Activated CD8-positive, alpha-beta memory T cell treated with anti-CD3 and anti-CD28 coated beads, Interleukin-2, amount 50 U/mL, for 24 hours (primary cell): ENCODE results near the gene TNPO3.
"Not testable (repeated sequence)": the region's sequence is repeated elsewhere in the genome, so short reads cannot be mapped to it uniquely, and the experiment has no call there.

Experiments
- DNase-seq: peaks from one replicate; pipeline ENCODE4 v3.0.0-alpha.2; 2020; ENCODE audit errors: extremely low read depth

TNPO3 gene

DNA sequence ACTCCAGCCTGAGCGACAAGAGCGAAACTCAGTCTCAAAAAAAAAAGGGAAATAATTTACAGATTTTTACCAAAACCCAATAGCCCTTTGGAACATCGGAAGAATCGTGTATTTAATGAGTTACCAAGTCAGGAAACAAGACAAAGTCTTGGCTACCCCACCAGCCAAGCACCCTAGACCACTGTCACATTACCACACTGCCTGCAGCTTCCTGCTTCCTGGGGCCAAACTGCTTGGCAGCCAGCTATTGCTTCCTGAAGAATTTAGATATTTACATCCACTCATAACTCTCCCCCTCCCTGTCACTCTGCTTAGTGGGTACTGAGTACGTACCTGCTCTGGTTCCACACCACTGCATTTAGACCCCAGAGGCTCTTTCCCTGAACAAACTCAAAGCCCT, 14.1 kb upstream of the TNPO3 start:
- no peak for DNase-seq

DNA sequence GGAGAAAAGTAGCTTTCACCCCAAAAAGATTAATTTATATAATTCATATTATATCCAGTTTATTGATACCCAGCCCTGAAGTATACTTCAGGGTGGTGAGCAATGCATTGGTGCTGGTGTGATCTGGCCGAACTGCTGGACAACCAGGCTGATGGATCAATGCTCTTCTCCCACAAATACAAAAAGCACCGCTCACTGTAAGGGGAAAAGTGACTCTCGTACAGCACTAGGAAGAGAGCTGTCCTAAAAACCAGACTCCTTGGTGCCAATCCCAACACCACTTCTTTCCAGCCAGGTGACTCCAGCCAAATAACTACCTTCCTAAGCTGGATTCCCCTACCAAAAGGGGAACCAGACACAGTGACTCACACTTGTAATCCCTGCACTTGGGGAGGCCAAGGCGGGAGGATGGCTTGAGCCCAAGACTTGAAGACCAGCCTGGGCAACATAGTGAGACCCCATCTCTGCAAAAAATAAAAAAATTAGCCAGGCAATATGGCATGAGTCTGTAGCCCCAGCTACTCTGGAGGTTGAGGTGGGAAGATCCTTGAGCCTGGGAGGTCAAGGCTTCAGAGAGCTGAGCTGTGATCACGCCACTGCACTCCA, 13.1 kb upstream of the TNPO3 start:
- no peak for DNase-seq

DNA sequence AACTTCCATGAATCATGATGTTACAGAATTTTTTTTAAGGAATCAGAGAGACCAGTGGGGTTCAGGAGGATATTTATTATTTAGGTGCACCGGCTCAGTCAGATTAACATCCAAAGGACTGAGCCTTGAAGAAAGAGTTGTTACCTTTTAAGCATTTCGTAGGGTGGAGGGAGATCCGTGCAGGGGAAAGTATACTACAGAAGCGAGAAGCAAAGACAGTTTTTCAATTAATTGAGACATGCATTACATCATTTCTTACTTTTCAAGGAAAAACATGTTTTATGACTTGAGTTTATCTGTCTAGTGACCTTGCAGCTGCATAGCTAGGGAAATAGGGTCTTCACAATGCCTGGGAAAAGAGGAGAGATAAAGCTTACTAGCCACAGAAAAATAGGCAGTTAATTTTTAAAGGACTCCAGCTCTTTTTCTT, 12.2 kb upstream of the TNPO3 start:
- DNase-seq, result not testable (repeated sequence)

DNA sequence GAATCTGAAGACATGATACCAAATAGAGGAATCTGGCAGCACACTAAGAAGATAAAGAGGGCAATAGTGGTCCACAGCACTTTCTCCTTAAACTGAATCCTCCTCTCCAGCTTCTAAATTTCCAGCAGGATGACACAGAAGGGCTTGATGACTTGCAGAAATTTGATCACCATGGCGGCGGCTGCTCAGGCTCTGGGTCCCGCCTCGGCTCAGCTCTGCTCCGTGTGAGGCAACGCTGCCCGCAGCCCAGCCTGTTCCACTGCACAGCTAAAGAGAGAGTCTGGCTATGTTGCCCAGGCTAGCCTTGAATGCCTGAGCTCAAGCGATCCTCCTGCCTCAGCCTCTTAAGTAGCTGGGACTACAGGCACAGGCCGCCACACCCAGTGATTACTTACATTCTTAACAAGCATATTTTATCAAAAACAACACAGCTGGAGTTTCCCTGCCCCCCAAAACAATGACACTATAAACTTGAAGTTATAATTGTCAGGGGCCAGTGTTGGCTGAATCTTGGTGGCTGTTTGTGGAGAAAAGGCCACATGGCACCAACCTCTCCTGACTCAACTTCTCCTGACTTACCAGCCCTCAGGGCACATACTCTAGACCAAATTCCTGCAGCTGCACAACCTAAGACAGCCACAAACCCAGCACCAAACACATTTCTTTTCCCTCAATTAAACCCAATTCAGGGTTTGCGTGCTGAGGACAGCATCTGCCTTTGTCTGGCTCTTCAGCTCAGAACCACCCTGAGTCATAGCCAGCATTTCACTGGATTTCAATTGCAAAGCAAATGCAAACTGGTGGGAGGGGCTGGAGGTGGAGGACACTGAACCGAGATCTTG, 11.6 kb upstream of the TNPO3 start:
- no peak for DNase-seq

DNA sequence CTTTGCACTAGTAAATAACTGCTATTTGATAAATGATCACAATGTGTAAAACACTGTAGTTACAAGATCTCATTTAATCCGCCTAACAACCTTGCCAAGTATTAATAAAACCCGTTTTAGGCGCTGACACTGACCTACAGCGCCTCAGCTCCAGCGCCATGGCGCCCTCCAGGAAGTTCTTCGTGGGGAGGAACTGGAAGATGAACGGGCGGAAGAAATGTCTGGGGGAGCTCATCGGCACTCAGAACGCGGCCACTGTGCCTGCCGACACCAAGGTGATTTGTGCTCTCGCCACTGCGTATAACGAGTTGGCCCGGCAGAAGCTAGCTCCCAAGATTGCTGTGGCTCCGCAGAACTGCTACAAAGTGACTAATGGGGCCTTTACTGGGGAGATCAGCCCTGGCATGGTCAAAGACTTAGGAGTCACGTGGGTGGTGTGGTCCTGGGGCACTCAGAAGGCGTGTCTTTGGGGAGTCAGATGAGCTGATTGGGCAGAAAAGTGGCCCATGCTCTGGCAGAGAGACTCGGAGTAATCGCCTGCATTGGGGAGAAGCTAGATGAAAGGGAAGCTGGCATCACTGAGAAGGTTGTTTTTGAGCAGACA, 1.1 kb upstream of the TNPO3 start:
- DNase-seq, result no peak

DNA sequence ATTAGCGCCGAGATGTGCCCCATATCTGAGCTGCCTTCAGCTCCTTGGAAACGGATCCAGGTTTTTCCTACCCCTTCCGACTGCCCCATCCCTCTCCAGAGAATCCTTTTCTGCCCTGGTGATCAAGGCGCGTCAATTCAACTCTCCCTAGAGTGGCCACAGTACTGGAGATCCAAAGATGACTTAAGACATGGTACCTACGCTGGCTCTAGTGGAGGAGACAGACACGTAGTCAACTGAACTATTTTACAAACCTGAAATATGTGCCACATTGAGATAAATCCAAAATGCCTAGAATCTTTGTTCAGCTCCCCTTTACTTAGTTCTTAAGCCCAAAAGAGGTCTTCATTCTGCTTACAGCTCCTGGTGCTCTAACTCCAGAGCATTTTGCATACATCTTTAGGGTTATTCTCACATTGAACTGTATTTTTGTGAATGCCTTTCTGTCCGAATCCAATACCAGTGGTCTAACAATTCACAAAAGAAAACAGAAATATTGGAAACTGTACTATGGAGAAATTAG, 444 bp upstream of the TNPO3 start:
- no peak for DNase-seq

DNA sequence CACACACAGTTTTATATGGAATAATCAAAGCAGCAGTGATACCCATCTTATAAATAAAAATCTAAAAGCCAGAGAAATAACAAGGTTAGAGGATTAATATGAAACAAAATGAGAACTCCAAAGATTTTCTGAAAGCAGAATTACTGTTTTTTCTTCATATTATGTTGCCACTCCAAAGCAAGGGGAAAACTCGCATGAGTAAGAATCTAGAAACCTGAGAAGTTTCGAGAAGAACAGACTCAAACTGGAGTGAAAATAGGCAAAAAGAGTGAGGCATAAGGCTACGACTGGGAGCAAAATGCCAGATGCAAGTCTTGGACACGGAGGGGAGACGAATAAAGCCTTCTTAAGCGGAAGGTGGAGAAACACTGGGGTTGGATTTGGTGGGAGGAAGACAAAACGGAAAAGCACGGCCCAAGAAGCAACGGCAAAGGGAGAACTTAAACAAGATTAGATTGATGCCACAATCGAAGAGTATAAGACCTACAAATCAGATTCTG, 923 bp downstream of the TNPO3 start:
- no peak for DNase-seq

DNA sequence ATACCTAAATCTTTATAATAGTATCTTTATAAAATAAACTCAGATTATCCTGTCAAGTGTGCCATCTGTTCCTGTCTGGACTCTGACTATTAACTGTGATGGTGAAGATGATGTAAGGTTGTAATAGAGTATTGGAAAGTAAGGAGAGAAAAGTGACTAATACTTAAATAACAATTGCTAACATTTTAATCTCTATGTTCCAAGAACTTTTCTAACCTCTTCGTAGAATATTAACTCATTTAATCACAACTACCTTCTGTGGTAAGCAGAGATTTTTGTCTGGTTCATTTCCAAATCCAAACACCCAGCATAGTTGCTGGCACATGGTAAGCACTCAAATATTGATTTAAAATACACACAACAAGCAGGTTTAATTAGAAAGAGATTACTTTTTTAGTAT, 2.5 kb downstream of the TNPO3 start:
- DNase-seq, result no peak

DNA sequence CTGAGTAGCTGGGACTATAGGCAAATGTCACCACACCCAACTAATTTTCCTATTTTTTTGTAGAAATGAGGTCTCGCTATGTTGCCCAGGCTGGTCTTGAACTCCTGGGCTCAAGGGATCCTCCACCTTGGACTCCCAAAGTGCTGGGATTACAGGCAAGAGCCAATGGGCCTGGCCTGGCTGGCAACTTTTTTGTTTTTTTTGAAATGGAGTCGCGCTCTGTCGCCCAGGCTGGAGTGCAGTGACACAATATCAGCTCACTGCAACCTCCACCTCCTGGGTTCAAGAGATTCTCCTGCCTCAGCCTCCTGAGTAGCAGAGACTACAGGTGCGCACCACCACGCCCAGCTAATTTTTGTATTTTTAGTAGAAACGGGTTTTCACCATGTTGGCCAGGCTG, 3.5 kb downstream of the TNPO3 start:
- DNase-seq, result not testable (repeated sequence)

DNA sequence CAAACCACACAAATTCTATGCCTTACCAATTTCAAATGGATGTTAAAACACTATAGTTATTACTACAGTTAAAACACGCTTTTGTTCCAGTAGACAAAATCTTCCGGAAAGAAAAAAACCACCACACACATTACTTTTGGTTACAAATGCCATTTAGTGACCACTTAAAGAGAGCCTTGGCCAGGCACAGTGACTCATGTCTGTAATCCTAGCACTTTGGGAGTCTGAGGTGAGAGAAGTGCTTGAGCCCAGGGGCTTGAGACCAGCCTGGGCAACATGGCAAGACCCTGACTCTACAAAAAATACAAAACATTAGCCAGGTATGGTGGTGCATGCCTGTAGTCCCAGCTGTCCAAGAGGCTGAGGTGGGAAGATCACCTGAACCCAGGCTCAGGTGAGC, 7.2 kb downstream of the TNPO3 start:
- DNase-seq, result no peak

DNA sequence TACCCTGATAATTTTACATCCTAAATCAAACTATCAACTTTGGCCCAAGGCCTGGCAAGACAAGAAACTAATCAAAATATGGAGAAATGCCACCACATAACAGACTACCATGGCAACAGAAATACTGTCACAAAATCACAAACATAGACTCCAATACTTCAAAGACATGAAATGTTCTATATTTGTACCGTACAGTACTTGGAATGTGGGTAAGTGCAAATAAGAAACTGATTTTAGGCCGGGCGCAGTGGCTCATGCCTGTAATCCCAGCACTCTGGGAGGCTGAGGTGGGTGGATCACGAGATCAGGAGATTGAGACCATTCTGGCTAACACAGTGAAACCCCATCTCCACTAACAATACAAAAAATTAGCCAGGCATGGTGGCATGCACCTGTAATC, 9.2 kb downstream of the TNPO3 start:
- DNase-seq, result no peak

DNA sequence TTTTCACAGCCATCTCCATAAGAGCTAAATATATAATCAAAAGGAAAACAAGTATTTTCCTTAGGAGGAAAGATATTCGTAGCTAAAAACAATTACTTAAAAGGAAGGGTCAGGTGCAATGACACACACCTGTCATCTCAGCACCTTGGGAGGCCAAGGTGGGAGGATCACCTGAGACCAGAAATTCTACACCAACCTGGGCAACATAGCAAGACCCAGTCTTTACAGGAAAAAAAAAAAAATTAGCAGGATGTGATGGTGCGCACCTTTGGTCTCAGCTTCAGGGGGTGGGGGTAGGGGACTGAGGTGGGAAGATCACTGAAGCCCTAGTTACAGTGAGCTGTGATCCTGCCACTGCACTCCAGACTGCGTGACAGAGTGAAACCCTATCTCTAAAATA, 11.9 kb downstream of the TNPO3 start:
- DNase-seq, result no peak

DNA sequence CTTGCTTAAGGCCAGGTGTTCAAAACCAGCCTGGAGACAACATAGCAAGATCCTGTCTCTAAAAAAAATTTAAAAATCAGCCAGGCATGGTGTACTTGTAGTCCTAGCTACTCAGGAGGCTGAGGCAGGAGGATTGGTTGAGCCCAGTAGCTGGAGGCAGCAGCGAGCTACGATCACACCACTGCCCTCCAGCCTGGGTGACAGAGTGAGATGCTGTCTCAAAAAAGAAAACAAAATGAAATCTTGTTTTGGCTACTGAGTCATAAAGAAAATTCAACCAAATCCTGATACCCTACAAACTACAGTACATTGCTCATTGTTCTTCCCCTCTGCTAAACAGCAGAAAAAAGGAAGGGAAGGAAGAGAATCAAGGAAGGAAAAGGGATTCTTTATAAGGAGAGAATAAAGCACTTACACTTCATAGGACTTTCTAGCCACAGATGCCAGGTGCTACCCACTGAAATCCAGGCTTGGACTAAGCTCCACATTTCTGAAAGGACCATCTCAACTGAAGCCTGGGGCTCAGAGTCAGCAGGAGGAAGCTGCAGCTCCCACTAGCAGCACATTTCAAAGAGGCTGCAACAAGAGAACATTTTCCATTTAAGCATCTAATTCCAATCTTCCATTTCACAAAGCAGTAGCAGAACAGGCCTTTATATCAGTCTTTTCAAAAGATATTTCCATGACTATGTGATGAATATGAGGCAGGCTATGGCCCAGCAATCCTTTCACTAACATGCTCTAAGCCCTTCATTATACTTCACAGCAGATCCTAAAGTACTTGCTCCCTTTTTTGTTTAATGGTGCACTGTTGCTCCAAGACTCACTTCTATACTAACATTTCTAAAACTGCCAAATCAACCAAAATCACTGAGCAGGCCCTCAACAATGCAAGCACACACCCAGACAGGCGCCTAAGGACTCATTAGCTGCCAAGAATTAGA, 13.5 kb downstream of the TNPO3 start:
- no peak for DNase-seq

DNA sequence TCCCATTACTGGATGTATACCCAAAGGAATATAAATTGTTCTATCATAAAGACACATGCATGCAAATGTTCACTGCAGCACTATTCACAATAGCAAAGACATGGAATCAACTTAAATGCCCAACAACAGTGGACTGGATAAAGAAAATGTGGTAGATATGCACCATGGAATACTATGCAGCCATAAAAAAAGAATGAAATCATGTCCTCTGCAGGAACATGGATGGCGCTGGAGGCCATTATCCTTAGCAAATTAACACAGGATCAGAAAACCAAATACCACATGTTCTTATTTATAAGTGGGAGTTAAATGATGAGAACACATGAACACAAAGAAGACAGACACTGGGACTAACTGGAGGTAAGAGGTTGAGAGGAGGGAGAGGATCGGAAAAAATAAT, 16.4 kb downstream of the TNPO3 start:
- not testable (repeated sequence) for DNase-seq

DNA sequence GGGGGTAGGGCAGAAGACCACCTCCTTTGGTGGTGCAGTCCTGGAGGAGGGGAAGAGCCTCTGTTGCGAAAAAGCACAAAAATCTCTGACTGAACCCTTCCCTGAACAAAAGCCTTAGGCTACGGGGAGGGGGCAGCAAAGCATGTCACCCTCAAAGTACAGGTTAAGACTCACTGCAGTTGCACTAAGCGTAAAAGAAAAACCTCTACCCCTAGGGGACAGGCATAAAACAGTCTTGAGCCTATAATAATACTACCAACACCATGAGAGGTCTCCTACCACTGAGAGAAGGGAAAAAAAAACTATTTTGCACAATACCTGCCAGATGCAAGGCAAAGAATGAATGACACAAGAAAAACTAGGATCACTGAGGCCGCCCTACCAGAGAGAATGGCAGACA, 17.3 kb downstream of the TNPO3 start:
- DNase-seq, result no peak

DNA sequence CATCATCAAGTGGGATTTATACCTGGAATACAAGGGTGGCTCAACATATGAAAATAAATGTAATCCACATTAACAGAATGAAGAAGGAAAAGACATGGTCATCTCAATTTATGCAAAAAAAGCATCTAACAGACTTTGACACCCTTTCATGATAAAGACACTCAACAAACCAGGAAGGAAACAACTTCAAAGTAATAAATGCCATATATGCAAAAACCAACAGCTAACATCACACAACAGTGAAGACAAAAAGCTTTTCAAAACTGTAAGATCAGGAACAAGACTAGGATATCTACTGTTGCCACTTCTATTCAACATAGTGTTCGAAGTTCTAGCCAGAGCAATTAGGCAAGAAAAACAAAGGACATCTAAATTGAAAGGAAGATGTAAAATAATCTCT, 22.9 kb downstream of the TNPO3 start:
- DNase-seq, result no peak

DNA sequence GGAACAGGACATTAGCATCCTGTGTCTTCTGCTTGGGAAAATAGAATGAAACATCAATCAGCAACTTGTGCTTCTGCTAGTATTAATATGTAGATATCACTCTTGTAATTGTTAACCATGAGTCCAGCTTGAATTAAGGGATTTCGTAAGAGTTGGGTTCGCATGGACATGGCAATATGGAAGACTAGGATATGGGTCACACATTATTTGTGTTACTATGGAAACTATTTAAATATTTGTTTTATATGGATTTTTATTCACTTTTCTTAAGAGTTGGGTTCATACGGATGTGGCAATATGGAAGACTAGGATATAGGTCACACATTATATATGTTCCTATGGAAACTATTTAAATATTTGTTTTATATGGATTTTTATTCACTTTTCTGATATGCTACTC, 24.5 kb downstream of the TNPO3 start:
- no peak for DNase-seq

DNA sequence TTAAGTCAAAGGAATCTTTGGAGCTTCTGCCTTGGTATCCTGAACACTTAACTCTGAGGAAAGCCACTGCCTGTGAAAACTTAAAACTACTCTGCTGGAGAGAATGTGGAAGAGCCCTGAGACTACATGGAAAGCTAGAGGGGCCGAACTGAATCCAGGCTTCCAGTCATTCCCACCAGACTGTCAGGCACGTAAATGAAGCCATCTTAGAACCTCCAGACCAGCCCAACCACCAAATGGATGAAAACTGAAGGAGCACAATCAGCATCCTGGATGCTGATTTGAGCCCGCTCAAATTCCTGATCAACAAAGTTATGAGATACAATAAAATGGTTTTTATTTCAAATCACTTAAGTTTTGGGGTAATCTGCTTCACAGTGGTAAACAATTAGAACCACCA, 30.8 kb downstream of the TNPO3 start:
- no peak for DNase-seq

DNA sequence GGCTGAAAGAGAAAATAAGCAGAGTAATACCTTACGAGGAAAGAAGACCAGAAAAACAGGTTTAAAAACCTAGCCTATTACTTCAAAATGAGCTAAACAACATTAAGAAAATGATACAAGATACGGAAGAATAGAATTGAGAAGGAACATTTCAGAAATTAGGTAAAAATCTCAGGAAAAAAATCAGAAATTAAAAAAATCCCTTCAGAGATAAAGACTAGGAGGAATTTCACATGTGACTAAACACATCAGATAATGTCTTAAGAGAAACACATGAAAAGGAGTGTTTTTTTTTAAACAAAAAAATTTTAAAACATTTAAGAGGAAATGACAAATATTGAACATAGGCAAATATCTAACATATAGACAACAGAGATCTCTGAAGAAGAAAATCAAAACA, 33.3 kb downstream of the TNPO3 start:
- no peak for DNase-seq

DNA sequence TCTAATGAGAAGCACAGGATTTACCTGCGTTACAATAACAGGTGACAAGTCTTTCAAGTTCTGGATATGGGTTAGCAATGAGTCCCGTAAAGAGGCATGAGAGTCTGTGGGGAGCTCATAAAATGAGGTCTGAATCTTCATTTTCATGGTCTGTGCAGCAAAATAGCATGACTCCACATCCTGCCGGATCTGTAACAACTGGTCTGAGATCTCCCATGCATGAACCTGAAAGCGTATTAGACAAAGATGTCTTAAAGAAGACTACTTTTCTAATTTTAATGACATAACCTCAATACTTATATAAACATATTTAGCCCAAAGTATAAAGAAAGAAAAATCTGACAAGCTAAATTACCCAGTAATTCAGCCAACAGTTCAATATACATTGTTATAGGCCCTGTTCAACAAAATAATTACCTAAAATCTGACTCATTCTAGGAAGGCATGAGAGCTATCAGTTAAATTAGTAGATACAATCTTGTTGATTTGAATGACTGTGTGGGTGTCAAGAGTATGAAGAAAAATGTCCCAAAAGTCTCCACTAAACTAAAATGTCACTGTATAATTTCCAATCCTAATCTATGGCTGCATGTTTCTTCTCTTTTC, 36.9 kb downstream of the TNPO3 start:
- DNase-seq, result no peak

DNA sequence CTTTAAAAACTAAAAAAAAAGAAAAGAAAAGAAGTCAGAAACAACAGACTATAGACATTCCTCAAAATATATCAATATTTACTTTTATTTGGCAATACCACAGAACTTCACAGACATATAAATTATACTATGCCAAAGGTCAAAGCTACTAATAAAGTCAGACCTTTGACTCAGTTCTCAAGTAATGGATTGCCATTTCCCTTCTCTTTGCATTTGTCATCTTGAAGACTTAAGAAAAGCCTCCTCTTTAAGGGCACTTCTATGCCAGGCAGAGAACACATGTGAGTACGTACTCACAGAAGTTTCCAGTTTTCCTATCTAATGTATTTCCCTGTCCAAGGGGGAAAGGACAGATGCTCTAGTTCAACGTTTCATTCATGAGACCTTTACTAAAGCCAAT, 37.6 kb downstream of the TNPO3 start:
- no peak for DNase-seq
